OCI-M1 (cell line): ENCODE results near the gene HMGN2.

Source experiments
- DNase-seq: peaks from one replicate; lab custom pipeline; 2025; lab: John Stamatoyannopoulos, UW

The HMGN2 gene

GRCh38 chr1:26472320-26472900 lies at the start of gene HMGN2:
HMGN2 (plus strand) TSS chr1:26472440; CDS start chr1:26472613, 173 bp downstream.
- peak; percentile 95 for DNase-seq

DNA sequence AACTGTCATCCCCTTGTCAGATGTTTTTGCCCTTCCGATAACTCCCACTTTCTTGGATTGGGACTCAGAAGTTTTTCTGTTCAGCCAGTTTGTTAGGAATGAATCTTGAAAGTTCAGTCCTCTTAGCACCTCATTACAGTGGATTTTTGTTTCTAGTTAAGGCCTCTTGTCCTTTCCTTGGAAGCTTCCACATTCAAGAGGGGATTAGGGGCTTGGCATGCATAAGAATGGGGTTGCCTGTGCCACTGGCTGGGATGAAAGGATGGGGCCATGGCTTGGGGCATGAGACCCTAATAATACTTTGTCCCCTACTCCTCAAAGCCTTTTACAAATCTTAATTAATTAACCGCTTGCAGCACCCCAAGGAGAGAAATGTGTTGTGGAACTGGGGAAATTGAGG lies 42.5 kb upstream of the HMGN2 start:
- DNase-seq, result no peak

- DNase-seq, result peak; percentile 99
Measured at GRCh38 chr1:26431979-26432695, 40.1 kb upstream of the HMGN2 start, which contains the start of gene DHDDS. DHDDS (plus strand) TSS chr1:26432321; CDS start chr1:26432946, 625 bp downstream.

DNA sequence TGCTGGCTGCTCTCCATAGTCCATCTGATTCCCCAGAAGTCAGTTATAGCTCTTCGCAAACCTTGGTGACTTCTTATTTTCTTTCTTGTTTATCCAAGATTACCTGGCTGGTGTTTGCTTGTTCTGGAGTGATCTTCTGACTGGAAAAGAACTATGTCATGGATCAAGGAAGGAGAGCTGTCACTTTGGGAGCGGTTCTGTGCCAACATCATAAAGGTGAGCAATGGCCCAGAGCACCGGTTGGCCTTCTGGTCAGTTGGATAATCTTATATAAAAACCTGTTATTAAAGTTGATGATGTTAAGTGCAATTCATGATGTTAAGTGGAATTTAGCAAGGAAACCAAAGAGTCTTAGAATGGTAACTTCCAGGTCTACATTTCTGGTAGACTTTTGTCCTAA lies 39.4 kb upstream of the HMGN2 start:
- DNase-seq, result no peak

GRCh38 chr1:26434161-26434752 lies 38.0 kb upstream of the HMGN2 start:
- no peak for DNase-seq

DNA sequence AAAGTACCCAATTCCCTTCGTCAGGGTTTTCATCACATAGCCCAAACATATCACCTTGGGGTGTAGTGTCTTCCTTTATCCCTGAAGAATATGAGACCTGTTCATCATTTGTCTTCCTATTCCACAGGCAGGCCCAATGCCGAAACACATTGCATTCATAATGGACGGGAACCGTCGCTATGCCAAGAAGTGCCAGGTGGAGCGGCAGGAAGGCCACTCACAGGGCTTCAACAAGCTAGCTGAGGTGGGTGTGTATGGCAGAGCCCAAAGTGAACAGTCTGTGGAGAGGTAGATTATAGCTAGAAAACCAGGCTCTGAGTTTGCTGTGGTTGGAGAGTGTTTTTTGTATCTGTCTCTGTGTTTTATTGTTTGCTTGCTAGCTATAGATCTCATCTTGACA lies 34.2 kb upstream of the HMGN2 start:
- no peak for DNase-seq

DNA sequence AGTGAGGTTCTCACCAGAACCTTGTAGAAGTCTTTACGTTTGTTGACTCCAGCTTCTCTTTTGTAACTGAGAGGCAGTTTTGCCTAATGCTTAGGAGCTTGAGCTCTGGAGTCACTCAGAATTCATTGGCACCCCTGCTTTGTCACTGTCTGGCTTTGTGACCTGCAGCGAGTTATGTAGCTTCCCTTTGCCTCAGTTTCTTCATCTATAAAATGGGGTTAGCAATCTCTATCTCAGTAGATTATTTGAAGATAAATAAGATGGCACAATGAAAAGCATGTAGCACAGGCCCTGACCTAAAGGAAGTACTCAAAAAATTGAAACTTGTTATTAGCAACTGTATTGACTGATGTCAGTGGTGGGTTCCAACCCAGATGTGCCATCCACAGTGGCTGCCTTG lies 32.0 kb upstream of the HMGN2 start:
- DNase-seq, result no peak

GRCh38 chr1:26449868-26450267 lies 22.4 kb upstream of the HMGN2 start:
- no peak for DNase-seq

DNA sequence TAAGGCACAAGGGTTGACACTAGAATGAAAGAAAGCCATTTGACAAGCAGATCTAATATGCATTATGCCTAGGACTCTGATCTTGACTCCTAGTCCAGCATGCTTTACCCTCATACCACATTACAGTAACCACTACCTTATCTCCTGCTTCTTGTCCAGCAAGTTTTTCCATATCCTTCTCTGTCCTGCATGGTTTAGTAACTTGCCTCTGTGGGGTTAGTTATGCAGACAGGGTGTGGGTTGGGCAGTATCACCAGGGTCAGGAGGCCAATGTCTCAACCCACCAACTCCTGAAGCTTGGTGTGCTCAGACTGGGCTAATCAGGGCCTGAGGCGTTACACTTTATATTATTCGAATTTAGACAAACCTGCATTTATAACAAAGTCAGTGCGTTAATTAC lies 21.3 kb upstream of the HMGN2 start:
- peak; percentile 20 for DNase-seq

- DNase-seq, result no peak
Measured at GRCh38 chr1:26452459-26453183, 19.6 kb upstream of the HMGN2 start.

DNA sequence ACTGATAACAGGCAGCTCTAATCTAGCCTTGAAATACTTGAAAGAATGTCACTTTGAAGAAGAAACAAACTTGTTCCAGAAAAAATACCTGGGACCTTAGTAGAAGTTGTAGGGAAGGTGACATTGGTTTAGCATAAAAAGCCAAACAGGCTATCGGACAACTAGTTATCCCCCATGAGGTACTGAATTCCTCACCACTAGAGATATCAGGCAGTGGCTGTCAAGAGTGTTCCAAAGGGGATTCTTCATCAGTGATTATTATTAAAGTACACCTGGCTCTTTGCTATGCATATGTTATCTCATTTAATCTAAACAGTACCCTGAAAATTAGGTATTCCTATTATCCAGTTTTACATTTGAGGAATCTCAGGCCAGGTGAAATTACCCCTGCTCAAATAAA lies 13.1 kb upstream of the HMGN2 start:
- DNase-seq, result no peak

- no peak for DNase-seq
Measured at GRCh38 chr1:26459573-26460031, 12.6 kb upstream of the HMGN2 start.

GRCh38 chr1:26468911-26469310 lies 3.3 kb upstream of the HMGN2 start:
- DNase-seq, result no peak

DNA sequence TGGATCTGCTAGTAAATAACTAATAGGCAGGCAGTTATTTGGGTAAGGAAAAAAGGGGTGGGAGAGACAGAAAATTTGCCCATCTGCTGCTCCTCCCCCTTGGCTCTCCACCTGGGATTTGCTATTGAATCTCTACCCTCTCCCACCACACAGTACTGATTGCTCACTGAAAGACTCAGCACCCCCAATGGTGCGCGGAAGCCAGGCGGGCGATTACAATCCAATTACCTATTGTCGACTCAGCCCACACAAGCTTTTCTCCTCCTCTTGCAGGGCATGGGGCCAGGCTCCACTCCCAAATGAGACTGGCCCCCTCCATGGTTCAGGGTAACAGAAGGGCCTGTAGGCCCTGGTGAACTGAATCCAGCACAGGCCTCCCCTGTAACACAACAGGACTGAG lies 2.7 kb upstream of the HMGN2 start:
- DNase-seq, result no peak

DNA sequence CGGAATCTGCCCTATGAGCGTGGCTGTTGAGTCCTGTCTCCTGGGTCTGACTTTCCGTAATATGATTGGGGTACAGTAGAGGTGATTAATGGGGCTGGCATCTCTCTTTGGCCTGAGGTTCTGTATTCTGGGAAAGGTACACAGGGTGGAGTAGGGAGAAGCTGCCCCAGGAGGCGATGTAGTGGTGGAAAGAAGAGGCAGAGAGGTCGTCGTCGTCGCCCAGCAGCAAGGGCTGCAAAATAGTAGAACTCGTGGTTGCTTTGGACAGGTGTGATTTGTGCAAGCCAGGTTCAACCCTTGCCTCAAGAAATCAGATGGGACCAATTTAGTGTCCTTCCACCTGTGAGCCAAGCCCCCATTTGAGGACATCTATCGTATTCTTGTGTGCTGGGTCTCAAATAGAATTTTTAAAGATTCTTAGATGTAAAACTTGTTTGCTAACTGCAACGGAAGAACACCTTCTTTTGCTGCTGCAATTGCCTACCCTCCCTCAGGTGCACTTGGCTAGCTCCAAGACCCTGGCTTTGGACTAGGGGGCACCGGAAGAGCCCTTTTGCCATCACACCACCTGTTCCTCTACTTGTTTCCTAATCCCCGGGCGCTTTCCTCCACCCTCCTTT lies 1.3 kb upstream of the HMGN2 start:
- DNase-seq, result peak; percentile 50

GRCh38 chr1:26471498-26472319 lies 531 bp upstream of the HMGN2 start:
- peak; percentile 93 for DNase-seq

DNA sequence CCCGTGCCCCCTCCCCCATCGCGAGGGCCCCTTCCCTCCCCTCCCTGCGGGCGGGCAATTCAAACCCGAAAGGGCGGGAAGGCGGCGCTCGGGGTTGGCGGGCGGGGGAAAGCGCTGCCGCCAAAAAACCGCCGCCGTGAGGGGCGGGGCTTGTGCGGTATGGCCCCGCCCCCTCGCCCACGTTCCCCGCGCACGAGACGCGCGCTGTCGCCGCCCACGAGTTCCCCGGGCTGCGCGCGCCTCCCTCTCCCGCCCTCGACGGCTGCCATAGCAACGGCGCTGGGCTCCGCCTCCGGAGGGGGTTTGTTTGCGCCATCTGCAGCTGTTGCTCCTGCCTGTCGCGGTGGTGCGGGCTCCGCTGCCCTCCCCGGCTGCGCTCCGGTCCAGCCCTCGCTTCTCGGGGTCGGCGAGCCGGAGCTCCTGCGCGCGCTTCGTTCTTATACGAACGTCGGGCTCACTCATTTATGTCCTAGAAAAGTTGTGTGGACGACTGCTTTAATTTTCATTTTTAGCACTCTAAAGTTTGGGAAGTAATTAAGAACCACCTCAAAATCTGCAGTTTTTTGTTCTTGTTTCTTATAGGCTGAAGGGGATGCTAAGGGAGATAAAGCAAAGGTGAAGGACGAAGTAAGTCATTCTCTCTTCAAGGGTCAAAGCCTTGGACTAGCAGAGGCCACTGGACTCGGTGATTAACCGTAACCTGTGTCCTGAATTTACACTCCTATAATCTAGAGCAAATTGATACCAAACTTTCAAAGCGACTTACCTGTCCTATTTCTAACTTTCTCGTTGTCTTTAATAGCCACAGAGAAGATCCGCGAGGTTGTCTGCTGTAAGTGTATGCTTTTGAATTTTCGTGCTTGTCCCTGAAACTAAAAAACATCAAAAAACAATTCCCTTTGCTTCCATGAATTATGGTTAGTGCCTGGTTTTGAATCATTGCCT lies 933 bp downstream of the HMGN2 start:
- DNase-seq, result peak; percentile 96

- DNase-seq, result no peak
Measured at GRCh38 chr1:26474818-26475217, 2.6 kb downstream of the HMGN2 start.

DNA sequence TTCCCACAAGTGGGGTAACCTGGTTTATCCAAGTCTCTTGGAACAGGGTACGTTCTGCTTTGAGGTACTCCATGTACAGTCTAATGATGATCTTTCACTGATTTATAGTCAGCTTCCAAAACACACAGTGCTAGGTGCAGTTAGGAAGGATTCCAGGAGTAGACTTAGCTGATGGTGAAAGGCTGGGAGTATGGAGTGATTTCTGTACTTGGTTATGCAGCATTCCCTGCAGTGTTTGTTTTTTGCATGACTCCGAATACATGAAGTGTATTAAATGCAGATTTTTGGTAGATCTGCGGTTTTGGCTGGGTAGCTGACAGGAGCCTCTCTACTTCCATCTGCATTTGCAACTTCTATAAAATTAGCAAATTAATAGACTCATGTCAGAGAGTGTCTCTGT lies 3.7 kb downstream of the HMGN2 start:
- no peak for DNase-seq

- DNase-seq, result no peak
Measured at GRCh38 chr1:26476958-26477357, 4.7 kb downstream of the HMGN2 start.
